LoVo (cell line): ENCODE results near the gene SLC35B2.

ENCODE experiments used
- DNase-seq: peaks from one replicate; pipeline ENCODE4 v3.0.0-alpha.2; 2016; ENCODE audit warnings: low spot score

The SLC35B2 gene

GRCh38 chr6:44267252-44267651 lies 9.9 kb upstream of the SLC35B2 start:
- no peak for DNase-seq

GRCh38 chr6:44266347-44266746 lies 9.0 kb upstream of the SLC35B2 start:
- no peak for DNase-seq

- DNase-seq, result no peak
Observed at GRCh38 chr6:44265722-44266233, 8.4 kb upstream of the SLC35B2 start.

- DNase-seq, result peak; percentile 83
Observed at GRCh38 chr6:44265007-44265721, 7.8 kb upstream of the SLC35B2 start, which contains the start of gene NFKBIE. TSS of gene NFKBIE (minus strand) at chr6:44265551. CDS start at chr6:44265346, 205 bp downstream.

GRCh38 chr6:44264154-44265006 lies 7.1 kb upstream of the SLC35B2 start:
- no peak for DNase-seq

- no peak for DNase-seq
Observed at GRCh38 chr6:44263354-44264100, 6.2 kb upstream of the SLC35B2 start.

GRCh38 chr6:44262467-44263353 lies 5.4 kb upstream of the SLC35B2 start:
- DNase-seq, result no peak

- no peak for DNase-seq
Observed at GRCh38 chr6:44261581-44261980, 4.3 kb upstream of the SLC35B2 start.

- DNase-seq, result no peak
Observed at GRCh38 chr6:44260451-44261297, 3.3 kb upstream of the SLC35B2 start.

- DNase-seq, result no peak
Observed at GRCh38 chr6:44260011-44260410, 2.7 kb upstream of the SLC35B2 start.

- no peak for DNase-seq
Observed at GRCh38 chr6:44258921-44259320, 1.6 kb upstream of the SLC35B2 start.

GRCh38 chr6:44258325-44258863 lies 1.1 kb upstream of the SLC35B2 start:
- DNase-seq, result no peak

GRCh38 chr6:44257753-44258324 lies 511 bp upstream of the SLC35B2 start:
- DNase-seq, result no peak

- DNase-seq, result no peak
Observed at GRCh38 chr6:44256775-44257024, 628 bp downstream of the SLC35B2 start.

GRCh38 chr6:44255871-44256774 lies 1.2 kb downstream of the SLC35B2 start:
- DNase-seq, result peak; percentile 39

- peak; percentile 26 for DNase-seq
Observed at GRCh38 chr6:44255105-44255808, 2.1 kb downstream of the SLC35B2 start.

GRCh38 chr6:44254191-44255104 lies 2.9 kb downstream of the SLC35B2 start:
- DNase-seq, result peak; percentile 29
